Thoracic aorta (tissue), 2 donors: ENCODE measurements around the gene SEMA3G. TPM values are rescaled to one million over a fixed set of nuclear protein-coding genes. Genes with fewer than 3 reads are reported as not detected.

Source experiments
- ATAC-seq: fragments of 150-250 bp; one replicate; pipeline ENCODE4 v1.8.0; 2017; ENCODE audit warnings: low read depth; ENCODE audit not compliant: insufficient number of reproducible peaks, low FRiP score
- DNase-seq: peaks from one replicate; pipeline ENCODE4 v3.0.0-alpha.2; 2020; ENCODE audit warnings: low spot score
- H3K27ac ChIP-seq, 2 donors: fragments of 200-600 bp; sonication (generic); 1 replicate in 1 of 2; 2 replicates in 1 of 2; pipeline ENCODE4 v1.5.1; 2016; ENCODE audit warnings: mild to moderate bottlenecking in 2 of 2, moderate library complexity in 2 of 2
- H3K27me3 ChIP-seq: fragments of 200-600 bp; sonication (generic); replicated peaks from 2 replicates; pipeline ENCODE4 v1.6.0; 2016; ENCODE audit warnings: mild to moderate bottlenecking; ENCODE audit not compliant: insufficient read depth
- H3K36me3 ChIP-seq: fragments of 200-600 bp; sonication (generic); one replicate; pipeline ENCODE4 v1.5.1; 2016
- H3K4me1 ChIP-seq, 2 donors: fragments of 200-600 bp; sonication (generic); 1 replicate in 1 of 2; 2 replicates in 1 of 2; pipeline versions ENCODE4 v1.5.1 to v1.6.0; 2016; ENCODE audit warnings: low read depth in 2 of 2, mild to moderate bottlenecking in 1 of 2; ENCODE audit not compliant: control insufficient read depth in 1 of 2
- H3K4me3 ChIP-seq: fragments of 200-600 bp; sonication (generic); 2 replicates; pipeline ENCODE4 v1.5.1; 2016; ENCODE audit warnings: mild to moderate bottlenecking
- H3K9me3 ChIP-seq: fragments of 200-600 bp; sonication (generic); 2 replicates; pipeline ENCODE4 v1.5.1; 2016
- CTCF ChIP-seq: fragments of 200-600 bp; sonication (generic); IDR thresholded peaks from one replicate; pipeline ENCODE4 v1.5.1; 2019; ENCODE audit warnings: antibody characterized with exemption
- total RNA-seq, 2 donors: library from RNA; depleted of rRNA; stranded (reverse); fragments of >200 nt; gene quantifications; one replicate each; pipeline versions ENCODE4 v1.1.0 to v1.2.3, GENCODE V29; 2016

SEMA3G gene
- total RNA-seq, 2 donors from 2014 or later, result 16.8 to 18.1 TPM

- ATAC-seq (no peak), DNase-seq (no peak)
- no peak overlapping the region for H3K27ac ChIP-seq
These were observed 13.3 kb downstream of the SEMA3G start for GRCh38 chr3:52431459-52432223.

GRCh38 chr3:52430416-52430810 lies 14.5 kb downstream of the SEMA3G start:
- Histone ChIP-seq H3K36me3 (no peaks in the 10 kb centered on the region), H3K9me3 (no peaks in the 10 kb centered on the region), H3K4me1 (no peaks in the 10 kb centered on the region), H3K27me3 (no peaks in the 10 kb centered on the region), H3K27ac (no peak overlapping the region), H3K4me3 (no peak overlapping the region)
- no peak for TF ChIP-seq CTCF
- ATAC-seq (no peak), DNase-seq (no peak)

More at GRCh38 chr3:52431459-52432223, 13.3 kb downstream of the SEMA3G start:
- Histone ChIP-seq H3K27me3 (no peaks in the 10 kb centered on the region), H3K4me1 (no peaks in the 10 kb centered on the region), H3K36me3 (no peaks in the 10 kb centered on the region), H3K4me3 (no peak overlapping the region), H3K9me3 (no peaks in the 10 kb centered on the region)
- no peak for TF ChIP-seq CTCF

GRCh38 chr3:52429779-52430415 lies 15.0 kb downstream of the SEMA3G start:
- no peak overlapping the region for H3K4me3 ChIP-seq
- no peak for DNase-seq
- H3K9me3 ChIP-seq, result no peaks in the 10 kb centered on the region
- H3K27me3 ChIP-seq, result no peaks in the 10 kb centered on the region
- TF ChIP-seq CTCF, result no peak
- no peaks in the 10 kb centered on the region for H3K36me3 ChIP-seq
- H3K27ac ChIP-seq, result no peak overlapping the region
- H3K4me1 ChIP-seq, result no peaks in the 10 kb centered on the region
- no peak for ATAC-seq

GRCh38 chr3:52429031-52429430 lies 15.9 kb downstream of the SEMA3G start:
- H3K4me1 ChIP-seq, result no peaks in the 10 kb centered on the region
- no peak for TF ChIP-seq CTCF
- no peak for ATAC-seq
- no peak overlapping the region for H3K27ac ChIP-seq
- no peaks in the 10 kb centered on the region for H3K27me3 ChIP-seq
- H3K36me3 ChIP-seq, result no peaks in the 10 kb centered on the region
- no peaks in the 10 kb centered on the region for H3K9me3 ChIP-seq
- DNase-seq, result no peak
- H3K4me3 ChIP-seq, result no peak overlapping the region

- Histone ChIP-seq H3K4me1 (no peaks in the 10 kb centered on the region), H3K27me3 (no peaks in the 10 kb centered on the region), H3K4me3 (no peak overlapping the region), H3K36me3 (no peaks in the 10 kb centered on the region), H3K27ac (no peak overlapping the region), H3K9me3 (no peaks in the 10 kb centered on the region)
- ATAC-seq, result no peak
- DNase-seq, result no peak
- peak; percentile 57 for TF ChIP-seq CTCF
These were observed 16.5 kb downstream of the SEMA3G start for GRCh38 chr3:52428151-52429005.
